Measurements from ENCODE around the gene PCDH15. TPM values are rescaled to one million over a fixed set of nuclear protein-coding genes. Genes with fewer than 3 reads are reported as not detected.
"Not testable (repeated sequence)": the region's sequence is repeated elsewhere in the genome, so short reads cannot be mapped to it uniquely, and the experiment has no call there.

PCDH15 gene
- total and polyA plus RNA-seq, 2 of the 8 experiments (the other 6 are each of a cell fraction or from before 2014, with no cell fraction given): 0.11 TPM; not detected in 1

DNA sequence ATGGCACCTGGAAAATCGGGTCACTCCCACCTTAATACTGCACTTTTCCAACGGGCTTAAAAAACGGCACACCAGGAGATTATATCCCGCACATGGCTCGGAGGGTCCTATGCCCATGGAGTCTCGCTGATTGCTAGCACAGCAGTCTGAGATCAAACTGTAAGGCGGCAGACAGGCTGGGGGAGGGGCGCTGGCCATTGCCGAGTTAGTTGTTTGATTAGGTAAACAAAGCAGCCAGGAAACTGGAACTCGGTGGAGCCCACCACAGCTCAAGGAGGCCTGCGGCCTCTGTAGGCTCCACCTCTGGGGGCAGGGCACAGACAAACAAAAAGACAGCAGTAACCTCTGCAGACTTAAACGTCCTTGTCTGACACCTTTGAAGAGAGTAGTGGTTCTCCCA, 285.8 kb downstream of the PCDH15 start:
- H2AFZ ChIP-seq (ENCODE audit: low read length); DNase-seq (ENCODE audit: low read depth in 1 of 2, low spot score in 2 of 2); H2BK120ac ChIP-seq (replicated peaks; ENCODE audit: low read depth, low read length); H2BK12ac ChIP-seq (ENCODE audit: low read depth, low read length); H3K56ac ChIP-seq (replicated peaks; ENCODE audit: insufficient read length, low read depth, low read length); H3K14ac ChIP-seq (ENCODE audit: insufficient read length); H4K5ac ChIP-seq (ENCODE audit: insufficient read length, low read depth, low read length); H4K8ac ChIP-seq (ENCODE audit: extremely low read depth, insufficient read depth, low read length); H4K91ac ChIP-seq (replicated peaks; ENCODE audit: insufficient read length, low read length); H2BK15ac ChIP-seq (ENCODE audit: low read length); H3K18ac ChIP-seq (ENCODE audit: extremely low read depth, low read length); H3K23ac ChIP-seq (ENCODE audit: insufficient read length); FAIRE-seq; POLR2A ChIA-PET (ENCODE audit: partially characterized antibody); H3K4ac ChIP-seq (replicated peaks; ENCODE audit: insufficient read length, low read depth, low read length); H3K4me1 ChIP-seq (replicated peaks in 1 of 4; ENCODE audit: control insufficient read depth in 3 of 4, insufficient read depth in 4 of 4, low read length in 3 of 4); H3K79me2 ChIP-seq (ENCODE audit: control insufficient read depth in 1 of 2, insufficient read depth in 2 of 2, low read length in 2 of 2); H3K36me3 ChIP-seq (ENCODE audit: control insufficient read depth in 2 of 4, insufficient read depth in 4 of 4, low read length in 3 of 4); H2AK5ac ChIP-seq (ENCODE audit: low read depth, low read length); H3K27ac ChIP-seq (ENCODE audit: low read depth, low read length); H3K9ac ChIP-seq (replicated peaks in 1 of 4; ENCODE audit: extremely low read depth in 1 of 4, low read depth in 3 of 4, low read length in 3 of 4); H3K27me3 ChIP-seq (replicated peaks in 1 of 4; ENCODE audit: control insufficient read depth in 3 of 4, extremely low read depth in 1 of 4, insufficient read depth in 3 of 4, low read length in 3 of 4); H4K20me1 ChIP-seq (replicated peaks in 1 of 2; ENCODE audit: control insufficient read depth in 1 of 2, insufficient read depth in 2 of 2, low read length in 2 of 2); CTCF ChIA-PET (ENCODE audit: partially characterized antibody); H3K4me3 ChIP-seq (ENCODE audit: extremely low read depth in 1 of 4, insufficient read depth in 2 of 4, low read depth in 3 of 4, low read length in 4 of 4); H3K9me3 ChIP-seq (ENCODE audit: insufficient read depth in 2 of 2, low read depth in 1 of 2, low read length in 1 of 2); H3K4me2 ChIP-seq (ENCODE audit: insufficient read depth in 1 of 2, low read depth in 2 of 2, low read length in 2 of 2); H2BK5ac ChIP-seq (ENCODE audit: low read depth, low read length); H3K23me2 ChIP-seq (ENCODE audit: low read depth, low read length); H3K79me1 ChIP-seq (ENCODE audit: low read depth, low read length); H2BK20ac ChIP-seq (ENCODE audit: low read length): not testable (repeated sequence)
- 93% methylated on average over 10 of the region's 12 CpGs; no CpG with 5 or more reads in 1 of the 2 experiments for WGBS, 2 experiments (ENCODE audit: extremely low coverage in 1 of 2, insufficient coverage in 1 of 2, insufficient read length in 1 of 2, insufficient replicate concordance in 2 of 2, low coverage in 1 of 2, low lambda C conversion rate in 2 of 2, missing lambda C conversion rate in 1 of 2)
